ENCODE data around the gene RPRD1B. TPM values are rescaled to one million over a fixed set of nuclear protein-coding genes. Genes with fewer than 3 reads are reported as not detected.
A peak's percentile ranks its signal among the peaks of the same experiment; 100 is the strongest.

The RPRD1B gene
- polyA plus RNA-seq, 4 donors = 9.2 to 34.7 (median 13.6) TPM

- no peak overlapping the region for H3K4me3 ChIP-seq (ENCODE audit: low read depth in 1 of 3, low read length in 3 of 3)
Observed at GRCh38 chr20:37988306-37988954, 45.1 kb upstream of the RPRD1B start.

GRCh38 chr20:37989601-37990295 is 43.8 kb upstream of the RPRD1B start:
- Histone ChIP-seq H3K4me1 (ENCODE audit: control insufficient read depth in 3 of 3, insufficient read depth in 2 of 3, low read depth in 1 of 3, low read length in 2 of 3) (peaks cover 2 to 74% (median 4%) of the 10 kb centered on the region in 3 donors), H3K9me3 (ENCODE audit: control insufficient read depth in 2 of 2, insufficient read depth in 1 of 2, low read depth in 1 of 2, low read length in 1 of 2) (no peaks in the 10 kb centered on the region), H3K27ac (ENCODE audit: low read depth in 1 of 3, low read length in 2 of 3) (peak overlapping the region in 2 of 3 donors; percentile 24 to 47), H3K27me3 (ENCODE audit: control insufficient read depth in 3 of 3, insufficient read depth in 3 of 3, low read length in 3 of 3) (no peaks in the 10 kb centered on the region), H3K4me3 (ENCODE audit: low read depth in 1 of 3, low read length in 3 of 3) (no peak overlapping the region), H3K36me3 (ENCODE audit: control insufficient read depth in 3 of 3, insufficient read depth in 2 of 3, low read depth in 1 of 3, low read length in 3 of 3) (peaks cover 2 to 28% (median 3%) of the 10 kb centered on the region in 3 donors)
- no peak for FAIRE-seq
- peak; percentile 64 to 66 for DNase-seq
- WGBS, 3 donors = 33 to 56% (median 39%) methylated on average over 7 of the region's 7 CpGs

More at GRCh38 chr20:37988306-37988954, 45.1 kb upstream of the RPRD1B start:
- WGBS, 3 donors = 88 to 96% (median 94%) methylated on average over 5 of the region's 5 CpGs
- Histone ChIP-seq H3K4me1 (ENCODE audit: control insufficient read depth in 3 of 3, insufficient read depth in 2 of 3, low read depth in 1 of 3, low read length in 2 of 3) (peaks cover 2 to 79% (median 4%) of the 10 kb centered on the region in 3 donors), H3K9me3 (ENCODE audit: control insufficient read depth in 2 of 2, insufficient read depth in 1 of 2, low read depth in 1 of 2, low read length in 1 of 2) (no peaks in the 10 kb centered on the region), H3K27me3 (ENCODE audit: control insufficient read depth in 3 of 3, insufficient read depth in 3 of 3, low read length in 3 of 3) (no peaks in the 10 kb centered on the region), H3K36me3 (ENCODE audit: control insufficient read depth in 3 of 3, insufficient read depth in 2 of 3, low read depth in 1 of 3, low read length in 3 of 3) (peaks cover 0 to 25% (median 0%) of the 10 kb centered on the region in 3 donors), H3K27ac (ENCODE audit: low read depth in 1 of 3, low read length in 2 of 3) (peak overlapping the region in 1 of 3 donors; percentile 73)
- DNase-seq (no peak), FAIRE-seq (no peak)

- peak; percentile 39 to 56 for DNase-seq
- FAIRE-seq = no peak
Observed at GRCh38 chr20:37990571-37991151, 42.9 kb upstream of the RPRD1B start.

DNA sequence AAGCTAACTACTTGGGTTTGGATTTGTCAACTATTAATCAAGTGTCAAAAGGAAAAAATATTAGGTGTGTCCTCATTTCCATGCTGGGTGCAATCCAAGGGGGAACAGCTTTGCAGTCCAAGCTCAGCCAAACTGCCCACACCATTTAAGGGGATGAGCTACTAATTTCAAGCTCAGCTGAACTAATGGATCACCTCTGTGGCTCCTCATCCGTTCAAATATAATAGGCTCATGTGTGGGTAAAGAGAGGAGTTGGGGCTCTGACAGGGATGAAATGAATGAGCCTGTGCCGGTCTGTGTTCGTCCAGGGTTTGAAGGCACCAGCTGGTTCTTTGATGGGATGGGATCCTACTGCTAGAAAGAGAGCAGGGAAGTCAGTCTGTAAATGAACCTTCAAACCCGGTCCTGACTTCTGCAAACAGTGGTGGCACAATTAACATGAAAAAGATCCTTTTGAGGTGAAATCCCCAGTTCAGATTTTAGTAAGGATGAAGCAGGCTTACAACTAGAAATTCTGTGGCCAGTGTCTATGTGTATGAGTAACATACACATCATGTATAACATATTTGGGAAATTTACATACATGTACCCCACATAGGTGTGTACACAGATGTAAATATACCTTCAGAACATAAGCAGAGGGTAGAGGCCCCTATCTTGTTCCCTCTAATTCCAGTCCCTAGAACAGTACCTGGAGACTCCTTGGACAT is 42.2 kb upstream of the RPRD1B start:
- Histone ChIP-seq H3K4me1 (ENCODE audit: control insufficient read depth in 3 of 3, insufficient read depth in 2 of 3, low read depth in 1 of 3, low read length in 2 of 3) (peaks cover 2 to 66% (median 4%) of the 10 kb centered on the region in 3 donors), H3K36me3 (ENCODE audit: control insufficient read depth in 3 of 3, insufficient read depth in 2 of 3, low read depth in 1 of 3, low read length in 3 of 3) (peaks cover 9 to 41% (median 13%) of the 10 kb centered on the region in 3 donors), H3K27ac (ENCODE audit: low read depth in 1 of 3, low read length in 2 of 3) (peak overlapping the region in 1 of 3 donors; percentile 65), H3K27me3 (ENCODE audit: control insufficient read depth in 3 of 3, insufficient read depth in 3 of 3, low read length in 3 of 3) (no peaks in the 10 kb centered on the region), H3K4me3 (ENCODE audit: low read depth in 1 of 3, low read length in 3 of 3) (no peak overlapping the region), H3K9me3 (ENCODE audit: control insufficient read depth in 2 of 2, insufficient read depth in 1 of 2, low read depth in 1 of 2, low read length in 1 of 2) (no peaks in the 10 kb centered on the region)
- FAIRE-seq = no peak
- WGBS, 3 donors = 78 to 92% (median 85%) methylated on average over 4 of the region's 4 CpGs
- DNase-seq = no peak

More at GRCh38 chr20:37990571-37991151, 42.9 kb upstream of the RPRD1B start:
- H3K4me1 ChIP-seq (ENCODE audit: control insufficient read depth in 3 of 3, insufficient read depth in 2 of 3, low read depth in 1 of 3, low read length in 2 of 3) = peaks cover 2 to 72% (median 4%) of the 10 kb centered on the region in 3 donors
- no peaks in the 10 kb centered on the region for H3K9me3 ChIP-seq (ENCODE audit: control insufficient read depth in 2 of 2, insufficient read depth in 1 of 2, low read depth in 1 of 2, low read length in 1 of 2)
- 51 to 72% (median 54%) methylated on average over 10 of the region's 10 CpGs for WGBS, 3 donors
- H3K27ac ChIP-seq (ENCODE audit: low read depth in 1 of 3, low read length in 2 of 3) = peak overlapping the region in 2 of 3 donors; percentile 8 to 65
- H3K4me3 ChIP-seq (ENCODE audit: low read depth in 1 of 3, low read length in 3 of 3) = no peak overlapping the region
- peaks cover 7 to 34% (median 10%) of the 10 kb centered on the region in 3 donors for H3K36me3 ChIP-seq (ENCODE audit: control insufficient read depth in 3 of 3, insufficient read depth in 2 of 3, low read depth in 1 of 3, low read length in 3 of 3)
- H3K27me3 ChIP-seq (ENCODE audit: control insufficient read depth in 3 of 3, insufficient read depth in 3 of 3, low read length in 3 of 3) = no peaks in the 10 kb centered on the region

GRCh38 chr20:37991908-37992307 is 41.6 kb upstream of the RPRD1B start:
- Histone ChIP-seq H3K36me3 (ENCODE audit: control insufficient read depth in 3 of 3, insufficient read depth in 2 of 3, low read depth in 1 of 3, low read length in 3 of 3) (peaks cover 13 to 46% (median 13%) of the 10 kb centered on the region in 3 donors), H3K4me1 (ENCODE audit: control insufficient read depth in 3 of 3, insufficient read depth in 2 of 3, low read depth in 1 of 3, low read length in 2 of 3) (peaks cover 2 to 60% (median 2%) of the 10 kb centered on the region in 3 donors), H3K4me3 (ENCODE audit: low read depth in 1 of 3, low read length in 3 of 3) (no peak overlapping the region), H3K27me3 (ENCODE audit: control insufficient read depth in 3 of 3, insufficient read depth in 3 of 3, low read length in 3 of 3) (no peaks in the 10 kb centered on the region), H3K27ac (ENCODE audit: low read depth in 1 of 3, low read length in 2 of 3) (peak overlapping the region in 1 of 3 donors; percentile 5), H3K9me3 (ENCODE audit: control insufficient read depth in 2 of 2, insufficient read depth in 1 of 2, low read depth in 1 of 2, low read length in 1 of 2) (no peaks in the 10 kb centered on the region)
- FAIRE-seq (no peak), DNase-seq (no peak)
- 90 to 93% (median 92%) methylated on average over 4 of the region's 4 CpGs for WGBS, 3 donors

DNA sequence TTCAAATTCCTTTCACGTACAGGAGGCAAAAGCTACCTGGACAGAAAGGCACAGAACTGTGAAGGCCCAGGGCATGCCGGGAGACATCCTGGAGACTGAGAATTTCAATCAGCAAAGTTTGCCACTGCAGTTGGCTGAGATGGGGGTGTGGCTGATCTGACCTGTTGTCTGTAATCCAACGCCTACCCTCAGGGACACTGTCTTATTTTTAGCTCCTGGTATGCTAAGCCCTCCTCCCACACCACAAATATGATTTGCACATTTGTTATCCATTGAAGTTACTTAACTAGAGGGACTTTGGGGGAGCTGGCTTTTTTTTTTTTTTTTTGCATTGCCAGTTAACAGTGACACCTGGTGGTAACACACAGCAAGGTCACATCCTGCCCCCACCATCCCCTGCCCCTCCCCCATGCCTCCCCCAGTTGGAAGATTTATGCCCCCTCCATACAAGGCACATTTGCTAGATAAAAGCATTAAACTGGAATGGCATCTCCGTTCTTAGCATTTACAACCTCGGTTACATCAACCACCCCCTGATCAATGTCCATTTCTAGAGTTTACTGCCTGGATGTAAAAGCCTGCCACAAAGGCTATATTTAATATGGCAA is 40.6 kb upstream of the RPRD1B start:
- H3K27me3 ChIP-seq (ENCODE audit: control insufficient read depth in 3 of 3, insufficient read depth in 3 of 3, low read length in 3 of 3) = no peaks in the 10 kb centered on the region
- no peaks in the 10 kb centered on the region for H3K9me3 ChIP-seq (ENCODE audit: control insufficient read depth in 2 of 2, insufficient read depth in 1 of 2, low read depth in 1 of 2, low read length in 1 of 2)
- no peak overlapping the region for H3K4me3 ChIP-seq (ENCODE audit: low read depth in 1 of 3, low read length in 3 of 3)
- FAIRE-seq (no peak), DNase-seq (peak; percentile 33 to 76)
- peaks cover 13 to 45% (median 13%) of the 10 kb centered on the region in 3 donors for H3K36me3 ChIP-seq (ENCODE audit: control insufficient read depth in 3 of 3, insufficient read depth in 2 of 3, low read depth in 1 of 3, low read length in 3 of 3)
- peaks cover 2 to 50% (median 2%) of the 10 kb centered on the region in 3 donors for H3K4me1 ChIP-seq (ENCODE audit: control insufficient read depth in 3 of 3, insufficient read depth in 2 of 3, low read depth in 1 of 3, low read length in 2 of 3)
- WGBS, 3 donors = 29 to 55% (median 38%) methylated on average over 5 of the region's 5 CpGs
- H3K27ac ChIP-seq (ENCODE audit: low read depth in 1 of 3, low read length in 2 of 3) = peak overlapping the region in 1 of 3 donors; percentile 62

- FAIRE-seq = no peak
- H3K36me3 ChIP-seq (ENCODE audit: control insufficient read depth in 3 of 3, insufficient read depth in 2 of 3, low read depth in 1 of 3, low read length in 3 of 3) = peaks cover 15 to 46% (median 20%) of the 10 kb centered on the region in 3 donors
- H3K27ac ChIP-seq (ENCODE audit: low read depth in 1 of 3, low read length in 2 of 3) = no peak overlapping the region
- H3K27me3 ChIP-seq (ENCODE audit: control insufficient read depth in 3 of 3, insufficient read depth in 3 of 3, low read length in 3 of 3) = no peaks in the 10 kb centered on the region
- WGBS, 3 donors = 79 to 91% (median 87%) methylated on average over 4 of the region's 4 CpGs
- H3K9me3 ChIP-seq (ENCODE audit: control insufficient read depth in 2 of 2, insufficient read depth in 1 of 2, low read depth in 1 of 2, low read length in 1 of 2) = no peaks in the 10 kb centered on the region
- H3K4me1 ChIP-seq (ENCODE audit: control insufficient read depth in 3 of 3, insufficient read depth in 2 of 3, low read depth in 1 of 3, low read length in 2 of 3) = peaks cover 1 to 34% (median 2%) of the 10 kb centered on the region in 3 donors
- peak in 1 of 2 donors; percentile 39 for DNase-seq
- H3K4me3 ChIP-seq (ENCODE audit: low read depth in 1 of 3, low read length in 3 of 3) = no peak overlapping the region
Observed at GRCh38 chr20:37994512-37994911, 39.0 kb upstream of the RPRD1B start.

All from small intestine (tissue), 7 donors.